IMR-90 (cell line): ENCODE measurements around the gene TSPAN3. TPM values are rescaled to one million over a fixed set of nuclear protein-coding genes. Genes with fewer than 3 reads are reported as not detected.

ENCODE experiments used
- ATAC-seq: fragments of 200-7000 bp; cut with Tn5 transposase; 2 replicates; pipeline ENCODE4 v1.9.1; 2020; ENCODE audit warnings: low read depth, mild to moderate bottlenecking, moderate library complexity
- BruUV-seq: library from RNA; stranded (reverse); fragments of 400-500 nt; replicated peaks from 2 replicates; lab custom pipeline; 2021; lab: Mats Ljungman, UMichigan
- CTCF ChIA-PET: fragments of 300-600 bp; formaldehyde crosslinking; extraction: SDS; loops from one replicate; lab custom pipeline; 2021; ENCODE audit warnings: antibody characterized with exemption; lab: Yijun Ruan, JAX
- POLR2A ChIA-PET: fragments of 300-600 bp; sonication (Branson Sonifier 250); formaldehyde crosslinking; loops from one replicate; lab custom pipeline; 2022; ENCODE audit warnings: antibody characterized with exemption; ENCODE audit not compliant: unreplicated experiment; lab: Charles Lee
- DNase-seq: peaks from one replicate; pipeline ENCODE4 v3.0.0; 2013
- H2AFZ ChIP-seq: replicated peaks from 2 replicates; pipeline ENCODE3; 2013; ENCODE audit warnings: low read length, mild to moderate bottlenecking; ENCODE audit not compliant: poor library complexity
- H2AK5ac ChIP-seq: 2 replicates; pipeline ENCODE4 v1.6.1; 2013; ENCODE audit warnings: low read depth, low read length, inconsistent platforms
- H2AK9ac ChIP-seq: replicated peaks from 2 replicates; pipeline ENCODE3; 2013; ENCODE audit warnings: mild to moderate bottlenecking, low read depth, low read length, moderate library complexity; ENCODE audit not compliant: poor library complexity
- H2BK120ac ChIP-seq: 2 replicates; pipeline ENCODE4 v1.6.1; 2013; ENCODE audit warnings: low read depth, low read length, inconsistent platforms
- H2BK15ac ChIP-seq: 3 replicates; pipeline ENCODE4 v1.6.1; 2013; ENCODE audit warnings: low read depth, low read length, inconsistent platforms
- H2BK20ac ChIP-seq: 2 replicates; pipeline ENCODE4 v1.6.1; 2013; ENCODE audit warnings: low read depth, mild to moderate bottlenecking, inconsistent platforms, low read length, moderate library complexity
- H2BK5ac ChIP-seq: 2 replicates; pipeline ENCODE4 v1.6.1; 2013; ENCODE audit warnings: mild to moderate bottlenecking, low read depth, low read length, inconsistent platforms; ENCODE audit not compliant: poor library complexity, severe bottlenecking
- H3K14ac ChIP-seq: replicated peaks from 2 replicates; pipeline ENCODE4 v1.6.1; 2013; ENCODE audit warnings: low read depth, low read length, inconsistent platforms
- H3K18ac ChIP-seq: 2 replicates; pipeline ENCODE4 v1.6.1; 2013; ENCODE audit warnings: low read depth, low read length, control low read depth
- H3K23ac ChIP-seq: 2 replicates; pipeline ENCODE4 v1.6.1; 2013; ENCODE audit warnings: low read depth, low read length, inconsistent platforms
- H3K27ac ChIP-seq: 2 replicates; pipeline ENCODE4 v1.5.1; 2013; ENCODE audit warnings: mild to moderate bottlenecking, control low read depth, low read length; ENCODE audit not compliant: insufficient read depth
- H3K27me3 ChIP-seq: 2 replicates; pipeline ENCODE4 v1.6.1; 2013; ENCODE audit warnings: low read length; ENCODE audit not compliant: control insufficient read depth, insufficient read depth
- H3K36me3 ChIP-seq: 2 replicates; pipeline ENCODE4 v1.6.1; 2013; ENCODE audit warnings: low read length, mixed read lengths; ENCODE audit not compliant: control insufficient read depth, insufficient read depth
- H3K4ac ChIP-seq: 2 replicates; pipeline ENCODE4 v1.6.1; 2013; ENCODE audit warnings: low read depth, low read length, inconsistent platforms
- H3K4me1 ChIP-seq: 2 replicates; pipeline ENCODE4 v1.6.1; 2013; ENCODE audit warnings: low read length, mixed read lengths; ENCODE audit not compliant: control insufficient read depth, insufficient read depth
- H3K4me2 ChIP-seq: 2 replicates; pipeline ENCODE4 v1.6.1; 2013; ENCODE audit warnings: low read depth, mild to moderate bottlenecking, control low read depth, low read length, moderate library complexity
- H3K4me3 ChIP-seq: 2 replicates; pipeline ENCODE4 v1.5.1; 2013; ENCODE audit warnings: low read depth, mild to moderate bottlenecking, control low read depth, low read length, moderate library complexity; ENCODE audit not compliant: insufficient read depth
- H3K56ac ChIP-seq: 2 replicates; pipeline ENCODE4 v1.6.1; 2013; ENCODE audit warnings: low read length, inconsistent platforms; ENCODE audit not compliant: insufficient read depth; ENCODE audit errors: extremely low read depth
- H3K79me1 ChIP-seq, 2 experiments: 2 replicates each; pipeline ENCODE4 v1.6.1; 2013; ENCODE audit warnings: low read length in 2 of 2, inconsistent platforms in 1 of 2, low read depth in 1 of 2
- H3K9ac ChIP-seq: 2 replicates; pipeline ENCODE4 v1.6.1; 2013; ENCODE audit warnings: low read depth, low read length, control low read depth
- H3K9me1 ChIP-seq: 2 replicates; pipeline ENCODE4 v1.6.1; 2013; ENCODE audit warnings: low read length, inconsistent platforms; ENCODE audit not compliant: insufficient read depth
- H3K9me3 ChIP-seq: 2 replicates; pipeline ENCODE4 v1.6.1; 2013; ENCODE audit warnings: low read length; ENCODE audit not compliant: control insufficient read depth, insufficient read depth
- H4K20me1 ChIP-seq: 2 replicates; pipeline ENCODE4 v1.6.1; 2013; ENCODE audit warnings: low read length, inconsistent platforms; ENCODE audit not compliant: insufficient read depth
- H4K5ac ChIP-seq: 2 replicates; pipeline ENCODE4 v1.6.1; 2013; ENCODE audit warnings: mild to moderate bottlenecking, low read depth, low read length, control low read depth
- H4K8ac ChIP-seq, 2 experiments: 2 replicates each; pipeline ENCODE4 v1.6.1; 2013; ENCODE audit warnings: low read depth in 2 of 2, low read length in 2 of 2, control low read depth in 1 of 2, inconsistent platforms in 1 of 2
- H4K91ac ChIP-seq: 2 replicates; pipeline ENCODE4 v1.6.1; 2013; ENCODE audit warnings: low read depth, low read length, inconsistent platforms; ENCODE audit not compliant: insufficient read depth
- BHLHE40 ChIP-seq: fragments of 150-350 bp; IDR thresholded peaks from 2 replicates; pipeline ENCODE4 v1.6.1; 2016; ENCODE audit warnings: mild to moderate bottlenecking, low read depth, low read length
- CEBPB ChIP-seq: IDR thresholded peaks from 2 replicates; pipeline ENCODE4 v1.6.1; 2012; ENCODE audit warnings: low read depth, low read length, improper control_type of control experiment
- CHD1 ChIP-seq: IDR thresholded peaks from 2 replicates; pipeline ENCODE4 v1.6.1; 2012; ENCODE audit warnings: low read depth, low read length, improper control_type of control experiment
- FOS ChIP-seq: fragments of 150-350 bp; IDR thresholded peaks from 2 replicates; pipeline ENCODE4 v1.6.1; 2016; ENCODE audit warnings: low read depth, low read length
- MAFK ChIP-seq: IDR thresholded peaks from 2 replicates; pipeline ENCODE4 v1.6.1; 2012; ENCODE audit warnings: low read depth, low read length, improper control_type of control experiment
- MAZ ChIP-seq: IDR thresholded peaks from 2 replicates; pipeline ENCODE4 v1.6.1; 2012; ENCODE audit warnings: low read depth, mild to moderate bottlenecking, low read length, improper control_type of control experiment, moderate library complexity, borderline replicate concordance
- MXI1 ChIP-seq: IDR thresholded peaks from 2 replicates; pipeline ENCODE4 v1.6.1; 2012; ENCODE audit warnings: low read depth, mild to moderate bottlenecking, low read length, moderate library complexity, borderline replicate concordance
- NFE2L2 ChIP-seq: fragments of 150-350 bp; IDR thresholded peaks from 2 replicates; pipeline ENCODE4 v1.6.1; 2016; ENCODE audit warnings: low read depth, mild to moderate bottlenecking, low read length
- POLR2A ChIP-seq: IDR thresholded peaks from 2 replicates; pipeline ENCODE4 v1.6.1; 2012; ENCODE audit warnings: mild to moderate bottlenecking, low read depth, low read length
- RAD21 ChIP-seq: IDR thresholded peaks from 2 replicates; pipeline ENCODE4 v1.6.1; 2012; ENCODE audit warnings: low read length, improper control_type of control experiment
- RCOR1 ChIP-seq: IDR thresholded peaks from 2 replicates; pipeline ENCODE4 v1.6.1; 2012; ENCODE audit warnings: mild to moderate bottlenecking, low read length, improper control_type of control experiment; ENCODE audit not compliant: insufficient replicate concordance
- RFX5 ChIP-seq: IDR thresholded peaks from 2 replicates; pipeline ENCODE4 v1.8.0; 2012; ENCODE audit warnings: low read depth, mild to moderate bottlenecking, low read length, moderate library complexity
- SMC3 ChIP-seq: fragments of 150-350 bp; IDR thresholded peaks from 2 replicates; pipeline ENCODE4 v1.6.1; 2016; ENCODE audit warnings: low read depth, mild to moderate bottlenecking, antibody characterized with exemption, low read length, moderate library complexity
- WGBS, 2 experiments: methylation state at CpG; one replicate each; pipeline versions ENCODE4 v1.1.5 to v1.1.7; 2013; ENCODE audit warnings: missing lambda C conversion rate in 2 of 2; ENCODE audit not compliant: insufficient read length in 1 of 2; ENCODE audit errors: extremely low coverage in 2 of 2; 5-methylcytosine and 5-hydroxymethylcytosine counted together
- dilution Hi-C: fragments of 300-500 bp; cut with HindIII; formaldehyde crosslinking; loops from one replicate; pipeline ENCODE4 v1.14.3; 2018; ENCODE audit warnings: low sequenced_read_pairs; ENCODE audit not compliant: unreplicated experiment
- in situ Hi-C: fragments of 300-500 bp; cut with MboI; formaldehyde crosslinking; loops from 3 replicates; pipeline ENCODE4 v1.14.3; 2019; ENCODE audit warnings: low sequenced_read_pairs, inconsistent platforms, mixed read lengths
- intact Hi-C: fragments of 100-400 bp; cut with micrococcal nuclease; formaldehyde crosslinking; loops from 2 replicates; pipeline ENCODE4 v1.10.0; 2022
- polyA plus RNA-seq, 3 experiments: library from polyadenylated mRNA; depleted of rRNA; stranded (reverse); fragments of >200 nt; gene quantifications; 2 replicates each; pipeline ENCODE4 v1.2.3, GENCODE V29; 2012; ENCODE audit warnings: low replicate concordance in 1 of 3
- total RNA-seq: library from RNA; depleted of rRNA; stranded (reverse); fragments of >200 nt; gene quantifications from 2 replicates; pipeline ENCODE4 v1.2.3, GENCODE V29; 2012
- TF ChIP-seq, protein P1 (sequence below): conservative IDR thresholded peaks from 2 replicates; pipeline ENCODE4 v1.5.1; 2012; ENCODE audit warnings: mild to moderate bottlenecking, low read depth, low read length, improper control_type of control experiment
- TF ChIP-seq, protein P2 (sequence below): fragments of 150-350 bp; IDR thresholded peaks from 2 replicates; pipeline ENCODE4 v1.6.1; 2017; ENCODE audit warnings: mild to moderate bottlenecking, antibody characterized with exemption, low read length, low read depth
- TF ChIP-seq, protein P3 (sequence below): fragments of 150-350 bp; IDR thresholded peaks from 2 replicates; pipeline ENCODE4 v1.6.1; 2016; ENCODE audit warnings: low read depth, mild to moderate bottlenecking, low read length, moderate library complexity, borderline replicate concordance

The TSPAN3 gene
- total and polyA plus RNA-seq, 2 of the 4 experiments (the other 2 are of a cell fraction) = 270 to 295 TPM

DNA sequence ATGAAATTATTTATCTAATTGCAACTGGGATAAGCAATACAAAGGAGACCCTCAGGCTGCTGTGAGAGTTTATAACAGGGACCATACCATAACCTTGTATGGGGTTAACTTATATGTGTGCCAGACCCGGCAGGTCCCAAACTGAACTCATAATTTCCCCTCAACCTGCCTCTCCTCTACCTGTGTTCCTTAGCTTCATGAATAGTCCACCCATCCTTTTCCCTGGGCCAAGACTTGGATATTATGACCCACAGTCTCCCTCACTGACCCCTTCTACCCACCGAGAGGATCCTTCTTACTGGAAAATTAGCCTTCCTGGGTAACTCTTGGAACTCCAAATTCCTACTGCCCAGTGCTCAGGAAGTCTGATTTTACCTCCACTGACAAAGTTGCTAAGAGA, 3.4 kb upstream of the TSPAN3 start:
- H3K27me3 ChIP-seq = peaks cover 5% of the 10 kb centered on the region
- H2AFZ ChIP-seq = no peak overlapping the region
- intact Hi-C loops = no loop called here
- POLR2A ChIA-PET = no interaction called here
- no peak overlapping the region for H3K14ac ChIP-seq
- H3K23ac ChIP-seq = no peak overlapping the region
- no peak overlapping the region for H2BK5ac ChIP-seq
- no peak overlapping the region for H2AK9ac ChIP-seq
- H4K8ac ChIP-seq = no peak overlapping the region
- DNase-seq = no peak
- H2BK15ac ChIP-seq = no peak overlapping the region
- no peak for TF ChIP-seq POLR2A
- TF ChIP-seq, protein P1, sequence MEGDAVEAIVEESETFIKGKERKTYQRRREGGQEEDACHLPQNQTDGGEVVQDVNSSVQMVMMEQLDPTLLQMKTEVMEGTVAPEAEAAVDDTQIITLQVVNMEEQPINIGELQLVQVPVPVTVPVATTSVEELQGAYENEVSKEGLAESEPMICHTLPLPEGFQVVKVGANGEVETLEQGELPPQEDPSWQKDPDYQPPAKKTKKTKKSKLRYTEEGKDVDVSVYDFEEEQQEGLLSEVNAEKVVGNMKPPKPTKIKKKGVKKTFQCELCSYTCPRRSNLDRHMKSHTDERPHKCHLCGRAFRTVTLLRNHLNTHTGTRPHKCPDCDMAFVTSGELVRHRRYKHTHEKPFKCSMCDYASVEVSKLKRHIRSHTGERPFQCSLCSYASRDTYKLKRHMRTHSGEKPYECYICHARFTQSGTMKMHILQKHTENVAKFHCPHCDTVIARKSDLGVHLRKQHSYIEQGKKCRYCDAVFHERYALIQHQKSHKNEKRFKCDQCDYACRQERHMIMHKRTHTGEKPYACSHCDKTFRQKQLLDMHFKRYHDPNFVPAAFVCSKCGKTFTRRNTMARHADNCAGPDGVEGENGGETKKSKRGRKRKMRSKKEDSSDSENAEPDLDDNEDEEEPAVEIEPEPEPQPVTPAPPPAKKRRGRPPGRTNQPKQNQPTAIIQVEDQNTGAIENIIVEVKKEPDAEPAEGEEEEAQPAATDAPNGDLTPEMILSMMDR = no peak
- no peak for TF ChIP-seq RAD21
- no peak for TF ChIP-seq CHD1
- TF ChIP-seq MAZ = no peak
- no peak for TF ChIP-seq BHLHE40
- TF ChIP-seq MAFK = no peak
- no peak for TF ChIP-seq NFE2L2
- TF ChIP-seq, protein P2, sequence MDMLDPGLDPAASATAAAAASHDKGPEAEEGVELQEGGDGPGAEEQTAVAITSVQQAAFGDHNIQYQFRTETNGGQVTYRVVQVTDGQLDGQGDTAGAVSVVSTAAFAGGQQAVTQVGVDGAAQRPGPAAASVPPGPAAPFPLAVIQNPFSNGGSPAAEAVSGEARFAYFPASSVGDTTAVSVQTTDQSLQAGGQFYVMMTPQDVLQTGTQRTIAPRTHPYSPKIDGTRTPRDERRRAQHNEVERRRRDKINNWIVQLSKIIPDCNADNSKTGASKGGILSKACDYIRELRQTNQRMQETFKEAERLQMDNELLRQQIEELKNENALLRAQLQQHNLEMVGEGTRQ = no peak
- no peak for TF ChIP-seq SMC3
- TF ChIP-seq CEBPB = no peak
- TF ChIP-seq RFX5 = no peak
- TF ChIP-seq MXI1 = no peak
- TF ChIP-seq, protein P3, sequence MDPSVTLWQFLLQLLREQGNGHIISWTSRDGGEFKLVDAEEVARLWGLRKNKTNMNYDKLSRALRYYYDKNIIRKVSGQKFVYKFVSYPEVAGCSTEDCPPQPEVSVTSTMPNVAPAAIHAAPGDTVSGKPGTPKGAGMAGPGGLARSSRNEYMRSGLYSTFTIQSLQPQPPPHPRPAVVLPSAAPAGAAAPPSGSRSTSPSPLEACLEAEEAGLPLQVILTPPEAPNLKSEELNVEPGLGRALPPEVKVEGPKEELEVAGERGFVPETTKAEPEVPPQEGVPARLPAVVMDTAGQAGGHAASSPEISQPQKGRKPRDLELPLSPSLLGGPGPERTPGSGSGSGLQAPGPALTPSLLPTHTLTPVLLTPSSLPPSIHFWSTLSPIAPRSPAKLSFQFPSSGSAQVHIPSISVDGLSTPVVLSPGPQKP = no peak
- TF ChIP-seq RCOR1 = no peak
- no peak for TF ChIP-seq FOS
- no peak overlapping the region for H3K18ac ChIP-seq
- H2BK120ac ChIP-seq = no peak overlapping the region
- no peak overlapping the region for H3K4me3 ChIP-seq
- H3K36me3 ChIP-seq = no peaks in the 10 kb centered on the region
- in situ Hi-C loops = no loop called here
- BruUV-seq = no TSS peak
- H2BK20ac ChIP-seq = no peak overlapping the region
- no peak overlapping the region for H3K27ac ChIP-seq
- peaks cover 12% of the 10 kb centered on the region; the same call in 1 of the 2 replicates for H4K20me1 ChIP-seq
- WGBS, 2 experiments = no CpG with 5 or more reads among the region's 2 CpGs
- no peaks in the 10 kb centered on the region for H3K9me3 ChIP-seq
- no peak overlapping the region for H4K91ac ChIP-seq
- H3K4ac ChIP-seq = no peak overlapping the region
- H3K4me1 ChIP-seq = peaks cover 2% of the 10 kb centered on the region; the same call in 1 of the 2 replicates
- CTCF ChIA-PET = no interaction called here
- H2AK5ac ChIP-seq = no peak overlapping the region
- no peak overlapping the region for H4K5ac ChIP-seq
- no peaks in the 10 kb centered on the region for H3K9me1 ChIP-seq
- no peak overlapping the region for H3K4me2 ChIP-seq
- dilution Hi-C loops = no loop called here
- H3K56ac ChIP-seq = no peak overlapping the region
- ATAC-seq = no peak
- H3K79me1 ChIP-seq = peaks cover 9 to 10% of the 10 kb centered on the region in 2 experiments
- H3K9ac ChIP-seq = no peak overlapping the region
